Measurements from ENCODE around the gene PIGP. TPM values are rescaled to one million over a fixed set of nuclear protein-coding genes. Genes with fewer than 3 reads are reported as not detected.
"Not testable (repeated sequence)": the region's sequence is repeated elsewhere in the genome, so short reads cannot be mapped to it uniquely, and the experiment has no call there.

The PIGP gene
- total RNA-seq, 1 experiment from 2014 or later: 13.2 TPM

DNA sequence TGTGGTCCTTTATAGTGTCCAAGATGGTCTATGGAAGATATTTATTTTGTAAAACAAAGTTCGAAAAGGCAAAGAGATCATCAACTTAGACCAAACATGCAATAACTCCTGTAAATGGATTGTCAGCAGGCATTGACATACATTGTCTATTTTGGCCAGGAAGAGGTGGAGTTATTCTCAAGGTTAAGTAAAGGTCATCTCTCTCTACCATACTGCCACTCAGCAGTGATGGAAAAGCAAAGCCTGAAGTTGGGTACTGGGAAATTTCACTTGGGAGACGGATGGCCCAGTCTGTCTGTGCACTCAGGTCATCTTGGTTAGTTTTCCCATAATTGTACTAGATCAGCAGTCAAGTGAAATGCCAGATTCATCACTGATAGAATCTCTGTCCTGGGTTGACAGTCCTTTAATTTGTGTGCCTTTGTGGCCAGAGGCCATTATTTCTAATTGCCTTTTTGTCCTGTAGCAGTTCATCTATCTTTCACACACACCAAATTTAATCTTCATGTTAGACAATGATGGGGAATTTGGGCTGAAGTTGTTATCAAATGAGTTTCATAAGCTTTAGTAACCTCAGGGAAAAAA is 17.5 kb downstream of the PIGP start:
- Histone ChIP-seq H4K20me1 (ENCODE audit: control insufficient read depth, insufficient read depth, insufficient read length) (no peaks in the 10 kb centered on the region), H3T11ph (ENCODE audit: low read length) (no peak overlapping the region), H3K79me1 (ENCODE audit: insufficient read depth, low read depth, low read length, poor library complexity, severe bottlenecking) (no peaks in the 10 kb centered on the region), H3K9me3 (ENCODE audit: control insufficient read depth, low read depth, low read length) (no peaks in the 10 kb centered on the region), H3K23me2 (ENCODE audit: insufficient read length, low read depth, low read length, poor library complexity, severe bottlenecking) (no peaks in the 10 kb centered on the region), H3K4me1 (ENCODE audit: insufficient read depth, low read length) (peaks cover 3% of the 10 kb centered on the region; the same call in 1 of the 2 replicates), H2BK20ac (ENCODE audit: low read depth, low read length, poor library complexity, severe bottlenecking) (no peak overlapping the region), H4K91ac (ENCODE audit: insufficient read length, low read depth, low read length) (no peak overlapping the region), H3K14ac (ENCODE audit: insufficient read depth, low read length) (no peak overlapping the region), H3K23ac (ENCODE audit: insufficient read length, low read depth, low read length) (no peak overlapping the region), H3K27ac (ENCODE audit: insufficient read length, low read depth, low read length) (no peak overlapping the region), H4K5ac (ENCODE audit: insufficient read length, low read depth, low read length) (no peak overlapping the region), H3K4me2 (ENCODE audit: insufficient read depth, insufficient read length, low read length) (no peak overlapping the region), H3K56ac (ENCODE audit: insufficient read length, low read depth, low read length) (no peak overlapping the region), H2BK15ac (ENCODE audit: low read depth, low read length) (no peak overlapping the region), H2BK5ac (ENCODE audit: insufficient read length, low read length) (no peak overlapping the region), H3K18ac (ENCODE audit: insufficient read length, low read depth, low read length) (no peak overlapping the region), H3K4ac (ENCODE audit: low read depth, low read length) (no peak overlapping the region), H3K27me3 (ENCODE audit: insufficient read depth, low read length) (no peaks in the 10 kb centered on the region; the same call in 1 of the 2 replicates), H3K79me2 (ENCODE audit: insufficient read depth, low read length) (no peaks in the 10 kb centered on the region), H2AFZ (ENCODE audit: low read length) (no peak overlapping the region), H2BK12ac (ENCODE audit: insufficient read length, low read depth, low read length) (no peak overlapping the region), H2BK120ac (ENCODE audit: low read depth, low read length, poor library complexity, severe bottlenecking) (no peak overlapping the region), H4K8ac (replicated peaks; ENCODE audit: insufficient read length, low read depth, low read length) (no peak overlapping the region), H2AK5ac (ENCODE audit: insufficient read length, low read length) (no peak overlapping the region), H3K9ac (ENCODE audit: extremely low read depth, insufficient read length, low read length) (no peak overlapping the region)
- H3K9me3 Mint-ChIP-seq: peaks cover 7 to 8% of the 10 kb centered on the region in 2 experiments; a peak in 3 of 5 replicates
- no peak overlapping the region for H3K27ac Mint-ChIP-seq
- H3K4me3 Mint-ChIP-seq: no peak overlapping the region
- peaks cover 25 to 29% of the 10 kb centered on the region in 2 experiments for H3K4me1 Mint-ChIP-seq
- H3K27me3 Mint-ChIP-seq (ENCODE audit: low read depth): peaks cover 48% of the 10 kb centered on the region
- WGBS (ENCODE audit: extremely low coverage, insufficient read length, low lambda C conversion rate): no CpG with 5 or more reads among the region's 2 CpGs
- no peak for TF ChIP-seq CTCF (conservative IDR thresholded peaks at IDR 0.05)
- no peak for DNase-seq
- H3K36me3 Mint-ChIP-seq (ENCODE audit: insufficient read depth in 1 of 3, low read depth in 3 of 3): peaks cover 0 to 13% (median 0%) of the 10 kb centered on the region in 3 experiments; a peak in 4 of 7 replicates

- H3K23me2 ChIP-seq (ENCODE audit: insufficient read length, low read depth, low read length, poor library complexity, severe bottlenecking); H3K14ac ChIP-seq (ENCODE audit: insufficient read depth, low read length); H3K9me3 ChIP-seq (ENCODE audit: control insufficient read depth, low read depth, low read length); H3K4ac ChIP-seq (ENCODE audit: low read depth, low read length); H2BK120ac ChIP-seq (ENCODE audit: low read depth, low read length, poor library complexity, severe bottlenecking); H2AFZ ChIP-seq (ENCODE audit: low read length); H3K27ac Mint-ChIP-seq; H3K79me2 ChIP-seq (ENCODE audit: insufficient read depth, low read length); H3K56ac ChIP-seq (ENCODE audit: insufficient read length, low read depth, low read length); DNase-seq; H2BK15ac ChIP-seq (ENCODE audit: low read depth, low read length); H3K27me3 ChIP-seq (ENCODE audit: insufficient read depth, low read length); H4K20me1 ChIP-seq (ENCODE audit: control insufficient read depth, insufficient read depth, insufficient read length); H3K18ac ChIP-seq (ENCODE audit: insufficient read length, low read depth, low read length); H2BK12ac ChIP-seq (ENCODE audit: insufficient read length, low read depth, low read length); H3K4me1 ChIP-seq (ENCODE audit: insufficient read depth, low read length); H3K27ac ChIP-seq (ENCODE audit: insufficient read length, low read depth, low read length); H2BK20ac ChIP-seq (ENCODE audit: low read depth, low read length, poor library complexity, severe bottlenecking); H3T11ph ChIP-seq (ENCODE audit: low read length); H3K79me1 ChIP-seq (ENCODE audit: insufficient read depth, low read depth, low read length, poor library complexity, severe bottlenecking); H4K5ac ChIP-seq (ENCODE audit: insufficient read length, low read depth, low read length); H3K9me3 Mint-ChIP-seq; H4K91ac ChIP-seq (ENCODE audit: insufficient read length, low read depth, low read length); H3K23ac ChIP-seq (ENCODE audit: insufficient read length, low read depth, low read length); H2BK5ac ChIP-seq (ENCODE audit: insufficient read length, low read length); H2AK5ac ChIP-seq (ENCODE audit: insufficient read length, low read length); H3K9ac ChIP-seq (ENCODE audit: extremely low read depth, insufficient read length, low read length); H3K36me3 Mint-ChIP-seq (ENCODE audit: insufficient read depth in 1 of 3, low read depth in 3 of 3); H3K4me3 Mint-ChIP-seq; H3K4me2 ChIP-seq (ENCODE audit: insufficient read depth, insufficient read length, low read length); H4K8ac ChIP-seq (replicated peaks; ENCODE audit: insufficient read length, low read depth, low read length): not testable (repeated sequence)
- H3K27me3 Mint-ChIP-seq (ENCODE audit: low read depth): peaks cover 86% of the 10 kb centered on the region
- no CpG with 5 or more reads among the region's 3 CpGs for WGBS (ENCODE audit: extremely low coverage, insufficient read length, low lambda C conversion rate)
- peaks cover 26 to 28% of the 10 kb centered on the region in 2 experiments for H3K4me1 Mint-ChIP-seq
Measured at GRCh38 chr21:37049741-37050140, 23.1 kb downstream of the PIGP start.

Measured in H9 (cell line).